AG10803 (cell line): ENCODE data around the gene HSD17B2.

Experiments
- DNase-seq: peaks from one replicate; pipeline ENCODE4 v3.0.0; 2010; ENCODE audit warnings: low read depth
- H3K4me3 ChIP-seq: 2 replicates; pipeline ENCODE4 v1.5.1; 2011; ENCODE audit warnings: mild to moderate bottlenecking, low read length, control low read depth
- CTCF ChIP-seq: conservative IDR thresholded peaks from 2 replicates; pipeline ENCODE4 v1.5.1; 2011; ENCODE audit warnings: mild to moderate bottlenecking, low read length, control low read depth, inconsistent platforms

Gene HSD17B2

DNA sequence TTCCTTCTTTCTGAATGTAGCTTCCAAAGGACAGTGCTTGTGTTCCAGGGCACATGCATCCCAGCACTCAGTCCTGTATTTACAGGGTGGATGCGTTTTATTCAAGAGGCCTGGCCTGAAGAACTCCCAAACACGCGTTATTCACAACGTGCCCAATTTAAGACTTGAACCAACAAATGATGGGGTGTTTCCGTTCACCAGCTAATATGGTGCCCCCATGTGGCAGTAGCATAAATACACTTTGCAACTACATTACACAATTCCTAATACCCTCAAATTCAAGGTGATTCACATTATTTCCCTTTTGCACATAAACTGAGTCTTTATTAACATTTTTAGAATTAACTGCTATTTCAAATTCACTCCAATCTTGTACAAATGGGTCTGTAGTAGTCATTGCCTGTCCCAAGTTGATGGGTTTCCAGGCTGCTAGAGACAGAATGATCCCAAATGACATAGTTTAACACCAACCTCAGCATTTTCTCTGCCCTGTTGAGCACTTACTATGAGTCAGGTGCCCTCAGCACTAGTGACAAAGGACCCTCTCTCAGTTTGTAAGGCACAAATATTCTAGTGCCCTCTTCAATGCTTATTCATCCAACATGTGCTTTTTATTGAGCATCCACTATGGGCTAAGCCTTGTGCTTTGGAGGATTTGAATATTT, 26.9 kb downstream of the HSD17B2 start:
- peak; percentile 35 for DNase-seq
- TF ChIP-seq CTCF = peak; percentile 52

DNA sequence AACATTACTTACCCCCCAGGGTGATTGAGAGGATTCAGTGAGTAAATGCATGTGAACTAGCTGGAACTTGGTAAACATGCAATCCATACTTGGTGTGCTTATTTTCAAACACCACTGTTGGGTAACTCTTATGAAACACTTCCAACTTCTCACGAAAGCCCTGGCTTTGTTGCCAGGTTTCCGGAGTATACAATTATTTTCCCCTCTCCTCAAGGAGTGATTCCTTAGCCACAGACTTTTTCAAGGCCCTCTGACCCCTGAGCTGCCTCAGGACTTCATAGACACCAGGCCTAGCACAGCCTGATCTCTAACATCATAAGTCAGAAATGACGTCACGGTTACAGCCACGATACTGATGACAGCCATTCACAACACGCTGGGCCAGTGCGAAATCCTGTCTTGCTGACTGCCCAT, 27.6 kb downstream of the HSD17B2 start:
- peak; percentile 95 for DNase-seq
- no peak overlapping the region for H3K4me3 ChIP-seq
- TF ChIP-seq CTCF = no peak

More for the DNA sequence above, 26.9 kb downstream of the HSD17B2 start:
- H3K4me3 ChIP-seq = no peak overlapping the region

- no peak for TF ChIP-seq CTCF
- DNase-seq = peak; percentile 11
- H3K4me3 ChIP-seq = no peak overlapping the region
Observed at GRCh38 chr16:82063456-82064082, 28.5 kb downstream of the HSD17B2 start.

DNA sequence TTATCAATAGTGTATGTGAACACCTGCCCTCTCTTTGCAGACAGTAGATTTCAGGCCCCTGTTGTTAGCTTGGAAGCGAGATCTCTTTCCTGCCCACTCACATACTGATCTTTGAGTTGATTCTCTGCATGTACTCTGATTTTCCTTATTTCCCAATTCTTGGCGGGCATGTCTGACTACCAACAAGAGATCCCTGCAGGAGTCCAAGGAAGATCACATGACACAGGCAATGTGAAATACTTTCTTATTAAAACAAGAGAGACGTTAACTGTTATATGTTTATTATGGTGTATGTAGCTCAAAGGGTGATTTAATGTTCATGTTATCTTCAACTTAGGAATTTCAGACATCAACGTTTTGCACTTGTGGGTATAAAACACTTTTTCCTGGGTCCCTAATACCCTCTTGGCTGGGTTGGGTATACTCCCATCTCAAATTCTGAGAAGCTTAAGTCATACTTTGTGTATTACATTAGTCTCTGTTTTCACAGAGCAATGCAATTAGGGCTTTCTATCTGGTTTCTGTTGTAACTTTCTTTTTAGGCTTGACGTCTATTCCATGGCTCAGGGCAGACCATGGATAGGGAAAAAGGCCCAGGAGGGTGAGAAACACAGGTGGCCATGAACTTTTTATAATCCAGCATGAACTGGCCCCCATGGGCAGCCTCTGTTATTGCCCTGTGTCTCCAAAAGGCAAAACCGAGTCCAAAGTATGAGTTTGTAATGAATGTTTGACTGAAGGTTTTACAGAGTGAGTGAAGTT, 32.2 kb downstream of the HSD17B2 start:
- no peak for TF ChIP-seq CTCF
- DNase-seq = peak; percentile 63
- H3K4me3 ChIP-seq = no peak overlapping the region

GRCh38 chr16:82067804-82068325, 32.8 kb downstream of the HSD17B2 start:
- H3K4me3 ChIP-seq = no peak overlapping the region
- DNase-seq = no peak
- no peak for TF ChIP-seq CTCF

- no peak overlapping the region for H3K4me3 ChIP-seq
- peak; percentile 80 for DNase-seq
- no peak for TF ChIP-seq CTCF
Observed at GRCh38 chr16:82070656-82071369, 35.8 kb downstream of the HSD17B2 start.
